Measurements from ENCODE around the gene PTPRG.
"Not testable (repeated sequence)": the region's sequence is repeated elsewhere in the genome, so short reads cannot be mapped to it uniquely, and the experiment has no call there.

PTPRG gene

GRCh38 chr3:61760783-61761182 is 199.4 kb downstream of the PTPRG start:
- H3K27ac ChIP-seq (ENCODE audit: low read depth, low read length); H2BK5ac ChIP-seq (ENCODE audit: low read depth, low read length, poor library complexity); H4K8ac ChIP-seq (ENCODE audit: low read depth, low read length); H3K9ac ChIP-seq (ENCODE audit: low read length); DNase-seq; H3K27me3 ChIP-seq (ENCODE audit: insufficient read depth, low read length); H2BK12ac ChIP-seq (ENCODE audit: low read length); H3K4ac ChIP-seq (ENCODE audit: low read depth, low read length); H2AK5ac ChIP-seq (ENCODE audit: low read length); H2AFZ ChIP-seq (ENCODE audit: insufficient read depth, low read length, poor library complexity); H4K91ac ChIP-seq (ENCODE audit: low read depth, low read length); H3K23ac ChIP-seq (ENCODE audit: low read length); H3K9me3 ChIP-seq (ENCODE audit: insufficient read depth, low read depth, low read length); H2BK120ac ChIP-seq (ENCODE audit: insufficient read depth, low read length, poor library complexity); H3K4me1 ChIP-seq (ENCODE audit: control insufficient read depth in 1 of 2, insufficient read depth in 2 of 2, low read length in 2 of 2); H3K14ac ChIP-seq (ENCODE audit: low read length); H3K4me3 ChIP-seq (ENCODE audit: low read depth, low read length); H3K18ac ChIP-seq (ENCODE audit: low read length); H3K36me3 ChIP-seq (ENCODE audit: control insufficient read depth in 1 of 2, insufficient read depth in 2 of 2, low read length in 2 of 2); H3K79me2 ChIP-seq (ENCODE audit: control insufficient read depth, insufficient read depth, low read length, poor library complexity); H3K79me1 ChIP-seq (ENCODE audit: low read length); H3K4me2 ChIP-seq (ENCODE audit: low read length); H4K12ac ChIP-seq (ENCODE audit: low read depth, low read length): not testable (repeated sequence)
- no CpG with 5 or more reads among the region's 2 CpGs for WGBS (ENCODE audit: extremely low coverage, insufficient coverage, insufficient read length)

DNA sequence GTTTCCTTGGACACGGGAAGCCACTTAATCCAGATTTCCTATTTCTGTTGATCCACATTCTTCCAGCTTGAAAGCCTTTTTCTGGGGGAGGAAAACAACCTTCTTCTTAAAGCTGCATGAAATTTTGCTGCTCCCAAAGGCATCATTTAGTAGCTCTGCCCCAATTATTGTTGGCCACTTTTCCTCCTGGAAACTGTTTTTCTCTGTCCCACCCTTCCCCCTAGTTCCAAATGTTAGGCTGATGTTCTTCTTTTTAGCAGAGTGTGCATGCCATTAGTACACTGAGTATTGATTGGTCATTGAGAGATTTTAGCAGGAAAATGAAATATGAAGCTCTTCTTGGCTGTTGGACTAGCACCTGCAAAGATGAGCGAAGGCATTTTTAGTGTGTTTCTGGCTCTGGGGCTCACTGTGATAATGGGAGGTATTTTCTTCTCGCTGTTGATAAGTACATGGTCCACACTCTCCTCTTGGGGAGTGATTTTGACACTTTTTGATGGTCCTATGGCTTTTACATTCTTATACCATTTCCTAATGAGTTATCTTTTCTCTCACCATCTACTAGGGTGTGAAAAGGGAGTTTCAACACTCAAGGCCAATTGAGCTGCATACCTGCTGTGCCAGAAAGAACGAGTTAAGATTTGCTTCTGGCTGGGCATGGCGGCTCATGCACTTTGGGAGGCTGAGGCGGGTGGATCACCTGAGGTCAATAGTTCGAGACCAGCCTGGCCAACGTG is 200.5 kb downstream of the PTPRG start:
- H3K27me3 ChIP-seq (ENCODE audit: insufficient read depth, low read length): no peaks in the 10 kb centered on the region
- H2BK120ac ChIP-seq (ENCODE audit: insufficient read depth, low read length, poor library complexity): no peak overlapping the region
- no peaks in the 10 kb centered on the region for H3K79me2 ChIP-seq (ENCODE audit: control insufficient read depth, insufficient read depth, low read length, poor library complexity)
- no peak overlapping the region for H3K27ac ChIP-seq (ENCODE audit: low read depth, low read length)
- no peak overlapping the region for H3K4ac ChIP-seq (ENCODE audit: low read depth, low read length)
- DNase-seq: no peak
- H3K4me1 ChIP-seq (ENCODE audit: control insufficient read depth in 1 of 2, insufficient read depth in 2 of 2, low read length in 2 of 2): no peaks in the 10 kb centered on the region
- no peak overlapping the region for H3K4me3 ChIP-seq (ENCODE audit: low read depth, low read length)
- no peaks in the 10 kb centered on the region for H3K9me3 ChIP-seq (ENCODE audit: insufficient read depth, low read depth, low read length)
- no peak overlapping the region for H2BK12ac ChIP-seq (ENCODE audit: low read length)
- H4K12ac ChIP-seq (ENCODE audit: low read depth, low read length): no peak overlapping the region
- WGBS (ENCODE audit: extremely low coverage, insufficient coverage, insufficient read length): no CpG with 5 or more reads among the region's 8 CpGs
- no peak overlapping the region for H4K8ac ChIP-seq (ENCODE audit: low read depth, low read length)
- no peak overlapping the region for H2AK5ac ChIP-seq (ENCODE audit: low read length)
- H3K14ac ChIP-seq (ENCODE audit: low read length): no peak overlapping the region
- no peak overlapping the region for H3K18ac ChIP-seq (ENCODE audit: low read length)
- no peak overlapping the region for H3K23ac ChIP-seq (ENCODE audit: low read length)
- H3K9ac ChIP-seq (ENCODE audit: low read length): no peak overlapping the region
- no peaks in the 10 kb centered on the region for H3K79me1 ChIP-seq (ENCODE audit: low read length)
- H2AFZ ChIP-seq (ENCODE audit: insufficient read depth, low read length, poor library complexity): no peak overlapping the region
- no peak overlapping the region for H3K4me2 ChIP-seq (ENCODE audit: low read length)
- no peaks in the 10 kb centered on the region for H3K36me3 ChIP-seq (ENCODE audit: control insufficient read depth in 1 of 2, insufficient read depth in 2 of 2, low read length in 2 of 2)
- no peak overlapping the region for H2BK5ac ChIP-seq (ENCODE audit: low read depth, low read length, poor library complexity)
- H4K91ac ChIP-seq (ENCODE audit: low read depth, low read length): no peak overlapping the region

DNA sequence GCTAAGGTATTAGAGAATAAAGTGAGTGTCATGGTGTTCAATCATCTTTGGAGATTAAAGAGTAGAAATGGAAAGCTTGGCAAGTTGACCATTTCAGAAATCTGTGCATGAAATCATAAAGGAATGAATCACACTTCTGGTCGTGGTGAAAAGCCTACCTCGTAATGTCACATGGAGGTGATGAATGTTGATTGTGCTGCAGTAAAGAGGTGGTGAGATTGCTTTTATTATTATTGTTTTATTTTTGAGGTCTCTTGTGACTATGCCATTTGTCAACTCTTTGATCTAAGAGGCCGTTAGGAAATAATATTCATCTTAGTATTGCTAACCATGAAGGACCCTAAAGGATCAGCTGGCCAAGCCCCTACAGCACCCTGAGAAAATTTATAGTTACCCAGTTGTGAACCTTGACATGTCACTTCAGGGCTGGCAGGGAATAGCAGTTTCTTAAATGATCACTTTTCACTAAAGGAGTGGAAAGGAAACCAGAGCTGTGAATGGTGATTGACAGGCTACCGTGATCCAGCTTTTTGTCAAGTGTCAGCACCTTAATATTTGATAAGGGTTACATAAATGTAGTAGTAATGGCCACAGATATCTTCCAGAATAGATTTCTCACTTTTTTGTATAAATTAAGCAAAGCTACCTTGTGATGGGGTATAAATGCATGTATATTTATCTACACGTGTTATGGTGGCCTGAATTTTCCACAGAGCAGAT is 203.9 kb downstream of the PTPRG start:
- WGBS (ENCODE audit: extremely low coverage, insufficient coverage, insufficient read length): no CpG with 5 or more reads among the region's 5 CpGs
- Histone ChIP-seq H2AK5ac (ENCODE audit: low read length) (no peak overlapping the region), H2BK12ac (ENCODE audit: low read length) (no peak overlapping the region), H4K8ac (ENCODE audit: low read depth, low read length) (no peak overlapping the region), H3K36me3 (ENCODE audit: control insufficient read depth in 1 of 2, insufficient read depth in 2 of 2, low read length in 2 of 2) (no peaks in the 10 kb centered on the region), H3K4me1 (ENCODE audit: control insufficient read depth in 1 of 2, insufficient read depth in 2 of 2, low read length in 2 of 2) (no peaks in the 10 kb centered on the region), H3K4ac (ENCODE audit: low read depth, low read length) (no peak overlapping the region), H2BK5ac (ENCODE audit: low read depth, low read length, poor library complexity) (no peak overlapping the region), H3K4me2 (ENCODE audit: low read length) (no peak overlapping the region), H4K12ac (ENCODE audit: low read depth, low read length) (no peak overlapping the region), H3K27me3 (ENCODE audit: insufficient read depth, low read length) (no peaks in the 10 kb centered on the region), H3K9me3 (ENCODE audit: insufficient read depth, low read depth, low read length) (no peaks in the 10 kb centered on the region), H3K4me3 (ENCODE audit: low read depth, low read length) (no peak overlapping the region), H3K9ac (ENCODE audit: low read length) (no peak overlapping the region), H3K23ac (ENCODE audit: low read length) (no peak overlapping the region), H2BK120ac (ENCODE audit: insufficient read depth, low read length, poor library complexity) (no peak overlapping the region), H3K14ac (ENCODE audit: low read length) (no peak overlapping the region), H3K27ac (ENCODE audit: low read depth, low read length) (no peak overlapping the region), H3K18ac (ENCODE audit: low read length) (no peak overlapping the region), H3K79me2 (ENCODE audit: control insufficient read depth, insufficient read depth, low read length, poor library complexity) (no peaks in the 10 kb centered on the region), H2AFZ (ENCODE audit: insufficient read depth, low read length, poor library complexity) (no peak overlapping the region), H3K79me1 (ENCODE audit: low read length) (no peaks in the 10 kb centered on the region), H4K91ac (ENCODE audit: low read depth, low read length) (no peak overlapping the region)
- DNase-seq: no peak

GRCh38 chr3:61768284-61769037 is 207.1 kb downstream of the PTPRG start:
- H3K4me3 ChIP-seq (ENCODE audit: low read depth, low read length): no peak overlapping the region
- no peak for DNase-seq
- no peak overlapping the region for H4K91ac ChIP-seq (ENCODE audit: low read depth, low read length)
- no peak overlapping the region for H3K27ac ChIP-seq (ENCODE audit: low read depth, low read length)
- H3K18ac ChIP-seq (ENCODE audit: low read length): no peak overlapping the region
- no peak overlapping the region for H3K4ac ChIP-seq (ENCODE audit: low read depth, low read length)
- no peak overlapping the region for H2AFZ ChIP-seq (ENCODE audit: insufficient read depth, low read length, poor library complexity)
- H3K9ac ChIP-seq (ENCODE audit: low read length): no peak overlapping the region
- H3K79me1 ChIP-seq (ENCODE audit: low read length): no peaks in the 10 kb centered on the region
- H2BK5ac ChIP-seq (ENCODE audit: low read depth, low read length, poor library complexity): no peak overlapping the region
- H3K14ac ChIP-seq (ENCODE audit: low read length): no peak overlapping the region
- no peak overlapping the region for H2AK5ac ChIP-seq (ENCODE audit: low read length)
- H3K79me2 ChIP-seq (ENCODE audit: control insufficient read depth, insufficient read depth, low read length, poor library complexity): no peaks in the 10 kb centered on the region
- no peak overlapping the region for H2BK120ac ChIP-seq (ENCODE audit: insufficient read depth, low read length, poor library complexity)
- H3K9me3 ChIP-seq (ENCODE audit: insufficient read depth, low read depth, low read length): no peaks in the 10 kb centered on the region
- H4K8ac ChIP-seq (ENCODE audit: low read depth, low read length): no peak overlapping the region
- no peak overlapping the region for H3K4me2 ChIP-seq (ENCODE audit: low read length)
- no peak overlapping the region for H2BK12ac ChIP-seq (ENCODE audit: low read length)
- no CpG with 5 or more reads among the region's 4 CpGs for WGBS (ENCODE audit: extremely low coverage, insufficient coverage, insufficient read length)
- no peaks in the 10 kb centered on the region for H3K27me3 ChIP-seq (ENCODE audit: insufficient read depth, low read length)
- H3K4me1 ChIP-seq (ENCODE audit: control insufficient read depth in 1 of 2, insufficient read depth in 2 of 2, low read length in 2 of 2): no peaks in the 10 kb centered on the region
- H3K36me3 ChIP-seq (ENCODE audit: control insufficient read depth in 1 of 2, insufficient read depth in 2 of 2, low read length in 2 of 2): no peaks in the 10 kb centered on the region
- no peak overlapping the region for H3K23ac ChIP-seq (ENCODE audit: low read length)
- H4K12ac ChIP-seq (ENCODE audit: low read depth, low read length): no peak overlapping the region
